Right atrium auricular region (tissue), 2 donors: ENCODE data around the gene ACTR3C. TPM values are rescaled to one million over a fixed set of nuclear protein-coding genes. Genes with fewer than 3 reads are reported as not detected.

Experiments
- DNase-seq: peaks from one replicate; pipeline ENCODE4 v3.0.0-alpha.2; 2019; ENCODE audit warnings: low spot score
- H3K27ac ChIP-seq, 2 donors: fragments of 200-600 bp; sonication (generic); 1 replicate in 1 of 2; 2 replicates in 1 of 2; pipeline ENCODE4 v1.5.1; 2016 to 2019
- H3K27me3 ChIP-seq, 2 donors: fragments of 200-600 bp; sonication (generic); one replicate each; pipeline versions ENCODE4 v1.5.1 to v1.6.0; 2017 to 2019
- H3K36me3 ChIP-seq: fragments of 200-600 bp; sonication (generic); one replicate; pipeline ENCODE4 v1.5.1; 2016
- H3K4me1 ChIP-seq, 2 donors: fragments of 200-600 bp; sonication (generic); one replicate each; pipeline versions ENCODE4 v1.5.1 to v1.6.0; 2017 to 2019
- H3K4me3 ChIP-seq, 2 donors: fragments of 200-600 bp; sonication (generic); 1 replicate in 1 of 2; 2 replicates in 1 of 2; pipeline ENCODE4 v1.5.1; 2017 to 2019; ENCODE audit warnings: mild to moderate bottlenecking in 1 of 2, moderate library complexity in 1 of 2
- H3K9me3 ChIP-seq, 2 donors: fragments of 200-600 bp; sonication (generic); one replicate each; pipeline ENCODE4 v1.5.1; 2019
- total RNA-seq, 2 donors: library from RNA; depleted of rRNA; stranded (reverse); fragments of >200 nt; gene quantifications; one replicate each; pipeline ENCODE4 v1.1.0, GENCODE V29; 2016
- TF ChIP-seq, protein P1 (sequence below), 2 donors: fragments of 200-600 bp; sonication (generic); IDR thresholded peaks; one replicate each; pipeline ENCODE4 v1.5.1; 2019; ENCODE audit warnings: antibody characterized with exemption in 2 of 2

The ACTR3C gene
- total RNA-seq, 2 donors from 2014 or later = 3.2 to 4.1 TPM

DNA sequence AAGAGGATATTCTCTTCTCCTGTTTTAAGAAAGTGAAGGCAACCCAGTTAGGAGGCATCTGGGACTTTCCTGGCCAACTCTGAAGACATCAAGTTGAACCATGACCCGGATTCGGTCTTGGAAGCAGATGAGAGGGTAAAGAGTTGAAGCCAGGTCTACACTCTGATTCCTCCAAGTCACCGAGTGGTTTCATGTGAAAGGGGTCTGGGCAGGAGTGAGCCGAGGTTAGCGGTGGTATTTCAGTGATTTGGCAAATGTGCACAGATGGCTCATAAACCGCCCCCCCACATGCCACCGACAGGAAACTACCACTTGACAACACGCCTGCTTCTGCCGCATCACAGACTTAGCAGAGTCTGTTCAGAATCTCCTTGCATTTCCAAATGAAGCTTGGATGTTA is 33.9 kb upstream of the ACTR3C start:
- H3K27me3 ChIP-seq = no peaks in the 10 kb centered on the region
- peaks cover 0 to 7% of the 10 kb centered on the region in 2 donors for H3K4me1 ChIP-seq
- TF ChIP-seq, protein P1, sequence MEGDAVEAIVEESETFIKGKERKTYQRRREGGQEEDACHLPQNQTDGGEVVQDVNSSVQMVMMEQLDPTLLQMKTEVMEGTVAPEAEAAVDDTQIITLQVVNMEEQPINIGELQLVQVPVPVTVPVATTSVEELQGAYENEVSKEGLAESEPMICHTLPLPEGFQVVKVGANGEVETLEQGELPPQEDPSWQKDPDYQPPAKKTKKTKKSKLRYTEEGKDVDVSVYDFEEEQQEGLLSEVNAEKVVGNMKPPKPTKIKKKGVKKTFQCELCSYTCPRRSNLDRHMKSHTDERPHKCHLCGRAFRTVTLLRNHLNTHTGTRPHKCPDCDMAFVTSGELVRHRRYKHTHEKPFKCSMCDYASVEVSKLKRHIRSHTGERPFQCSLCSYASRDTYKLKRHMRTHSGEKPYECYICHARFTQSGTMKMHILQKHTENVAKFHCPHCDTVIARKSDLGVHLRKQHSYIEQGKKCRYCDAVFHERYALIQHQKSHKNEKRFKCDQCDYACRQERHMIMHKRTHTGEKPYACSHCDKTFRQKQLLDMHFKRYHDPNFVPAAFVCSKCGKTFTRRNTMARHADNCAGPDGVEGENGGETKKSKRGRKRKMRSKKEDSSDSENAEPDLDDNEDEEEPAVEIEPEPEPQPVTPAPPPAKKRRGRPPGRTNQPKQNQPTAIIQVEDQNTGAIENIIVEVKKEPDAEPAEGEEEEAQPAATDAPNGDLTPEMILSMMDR (IDR thresholded peaks at IDR 0.05) = no peak
- no peak for DNase-seq
- H3K9me3 ChIP-seq = no peaks in the 10 kb centered on the region
- H3K36me3 ChIP-seq = no peaks in the 10 kb centered on the region
- H3K4me3 ChIP-seq = no peak overlapping the region
- no peak overlapping the region for H3K27ac ChIP-seq

GRCh38 chr7:150356265-150356897 is 33.0 kb upstream of the ACTR3C start:
- Histone ChIP-seq H3K4me3 (no peak overlapping the region), H3K36me3 (no peaks in the 10 kb centered on the region), H3K4me1 (peaks cover 0 to 3% of the 10 kb centered on the region in 2 donors), H3K9me3 (no peaks in the 10 kb centered on the region), H3K27me3 (no peaks in the 10 kb centered on the region), H3K27ac (no peak overlapping the region)
- DNase-seq = no peak
- TF ChIP-seq, protein P1 (IDR thresholded peaks at IDR 0.05) = peak; percentile 73 to 76

GRCh38 chr7:150355666-150356059 is 32.3 kb upstream of the ACTR3C start:
- H3K4me3 ChIP-seq = no peak overlapping the region
- no peaks in the 10 kb centered on the region for H3K27me3 ChIP-seq
- H3K4me1 ChIP-seq = no peaks in the 10 kb centered on the region
- no peak overlapping the region for H3K27ac ChIP-seq
- TF ChIP-seq, protein P1 (IDR thresholded peaks at IDR 0.05) = no peak
- DNase-seq = no peak
- H3K9me3 ChIP-seq = no peaks in the 10 kb centered on the region
- H3K36me3 ChIP-seq = no peaks in the 10 kb centered on the region

DNA sequence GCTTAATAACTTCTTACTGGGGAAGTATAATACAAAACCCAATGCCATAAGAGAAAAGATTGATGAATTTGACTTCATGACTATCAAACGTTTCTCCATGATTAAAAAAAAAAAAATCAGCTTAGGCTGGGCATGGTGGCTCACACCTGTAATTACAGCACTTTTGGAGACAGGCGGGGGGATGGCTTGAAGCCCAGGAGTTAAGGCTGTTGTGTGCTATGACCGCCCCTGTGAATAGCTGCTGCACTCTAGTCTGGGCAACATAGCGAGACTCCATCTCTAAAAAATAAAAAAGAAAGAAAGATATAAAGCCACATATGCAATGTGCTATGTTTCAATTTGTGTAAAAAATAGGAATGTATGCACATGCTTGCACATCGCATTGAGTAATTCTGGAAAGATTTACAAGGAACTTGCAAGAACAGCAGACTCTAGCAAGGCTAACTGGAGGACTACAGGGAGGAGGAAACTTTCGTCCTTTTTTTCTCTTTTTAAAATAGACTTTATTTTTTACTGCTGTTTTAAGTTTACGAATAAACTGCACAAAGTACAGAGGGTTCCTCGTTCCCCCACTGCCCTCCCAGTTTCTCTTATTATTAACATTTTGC is 28.3 kb upstream of the ACTR3C start:
- Histone ChIP-seq H3K4me1 (no peaks in the 10 kb centered on the region), H3K27ac (no peak overlapping the region), H3K4me3 (no peak overlapping the region), H3K27me3 (no peaks in the 10 kb centered on the region), H3K9me3 (no peaks in the 10 kb centered on the region), H3K36me3 (no peaks in the 10 kb centered on the region)
- TF ChIP-seq, protein P1 (IDR thresholded peaks at IDR 0.05) = no peak
- DNase-seq = no peak

GRCh38 chr7:150346922-150347321 is 23.6 kb upstream of the ACTR3C start:
- Histone ChIP-seq H3K36me3 (no peaks in the 10 kb centered on the region), H3K4me1 (peaks cover 0 to 1% of the 10 kb centered on the region in 2 donors), H3K27ac (no peak overlapping the region), H3K4me3 (no peak overlapping the region), H3K27me3 (no peaks in the 10 kb centered on the region), H3K9me3 (peaks cover 0 to 8% of the 10 kb centered on the region in 2 donors)
- DNase-seq = no peak
- TF ChIP-seq, protein P1 (IDR thresholded peaks at IDR 0.05) = no peak
